GM19193 (cell line): ENCODE measurements around the gene IRAK2.

Experiments
- POLR2A ChIP-seq: IDR thresholded peaks from 4 replicates; pipeline ENCODE4 v1.6.1; 2011; ENCODE audit not compliant: insufficient read depth, insufficient read length; ENCODE audit errors: extremely low read depth

IRAK2 gene

GRCh38 chr3:10272977-10273376 is 108.3 kb downstream of the IRAK2 start:
- no peak for TF ChIP-seq POLR2A

- no peak for TF ChIP-seq POLR2A
Measured at GRCh38 chr3:10273702-10274305, 109.1 kb downstream of the IRAK2 start.

- no peak for TF ChIP-seq POLR2A
Measured at GRCh38 chr3:10274601-10275000, 109.9 kb downstream of the IRAK2 start.

GRCh38 chr3:10277115-10277625 is 112.5 kb downstream of the IRAK2 start:
- TF ChIP-seq POLR2A, result no peak

- no peak for TF ChIP-seq POLR2A
Measured at GRCh38 chr3:10278501-10278900, 113.8 kb downstream of the IRAK2 start.

- TF ChIP-seq POLR2A, result no peak
Measured at GRCh38 chr3:10279384-10280176, 114.9 kb downstream of the IRAK2 start.

GRCh38 chr3:10280177-10280529 is 115.4 kb downstream of the IRAK2 start:
- no peak for TF ChIP-seq POLR2A

GRCh38 chr3:10280571-10280970 is 115.9 kb downstream of the IRAK2 start:
- TF ChIP-seq POLR2A, result no peak

GRCh38 chr3:10281951-10282350 is 117.2 kb downstream of the IRAK2 start:
- no peak for TF ChIP-seq POLR2A

- no peak for TF ChIP-seq POLR2A
Measured at GRCh38 chr3:10283638-10284037, 118.9 kb downstream of the IRAK2 start.

- TF ChIP-seq POLR2A, result no peak
Measured at GRCh38 chr3:10284496-10284895, 119.8 kb downstream of the IRAK2 start.

GRCh38 chr3:10285272-10286132 is 120.8 kb downstream of the IRAK2 start:
- no peak for TF ChIP-seq POLR2A

- TF ChIP-seq POLR2A, result no peak
Measured at GRCh38 chr3:10286133-10286524, 121.4 kb downstream of the IRAK2 start.

GRCh38 chr3:10286596-10287295 is 122.0 kb downstream of the IRAK2 start:
- no peak for TF ChIP-seq POLR2A
